ENCODE data around the gene PRXL2A. TPM values are rescaled to one million over a fixed set of nuclear protein-coding genes. Genes with fewer than 3 reads are reported as not detected.
"Not testable (repeated sequence)": the region's sequence is repeated elsewhere in the genome, so short reads cannot be mapped to it uniquely, and the experiment has no call there.

The PRXL2A gene, protein sequence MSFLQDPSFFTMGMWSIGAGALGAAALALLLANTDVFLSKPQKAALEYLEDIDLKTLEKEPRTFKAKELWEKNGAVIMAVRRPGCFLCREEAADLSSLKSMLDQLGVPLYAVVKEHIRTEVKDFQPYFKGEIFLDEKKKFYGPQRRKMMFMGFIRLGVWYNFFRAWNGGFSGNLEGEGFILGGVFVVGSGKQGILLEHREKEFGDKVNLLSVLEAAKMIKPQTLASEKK
- 1.3 TPM for total RNA-seq (2013)
- polyA plus RNA-seq = 1 to 10 TPM in 2 of 3 donors, under 1 TPM in 1; 0.61 to 4.1 (median 3.4) TPM
- 0.24 and 0.28 TPM in 2 replicates for polyA minus RNA-seq
- 0.23 to 11.2 (median 1.8) reads per million in 11 experiments for total RNA-seq

DNA sequence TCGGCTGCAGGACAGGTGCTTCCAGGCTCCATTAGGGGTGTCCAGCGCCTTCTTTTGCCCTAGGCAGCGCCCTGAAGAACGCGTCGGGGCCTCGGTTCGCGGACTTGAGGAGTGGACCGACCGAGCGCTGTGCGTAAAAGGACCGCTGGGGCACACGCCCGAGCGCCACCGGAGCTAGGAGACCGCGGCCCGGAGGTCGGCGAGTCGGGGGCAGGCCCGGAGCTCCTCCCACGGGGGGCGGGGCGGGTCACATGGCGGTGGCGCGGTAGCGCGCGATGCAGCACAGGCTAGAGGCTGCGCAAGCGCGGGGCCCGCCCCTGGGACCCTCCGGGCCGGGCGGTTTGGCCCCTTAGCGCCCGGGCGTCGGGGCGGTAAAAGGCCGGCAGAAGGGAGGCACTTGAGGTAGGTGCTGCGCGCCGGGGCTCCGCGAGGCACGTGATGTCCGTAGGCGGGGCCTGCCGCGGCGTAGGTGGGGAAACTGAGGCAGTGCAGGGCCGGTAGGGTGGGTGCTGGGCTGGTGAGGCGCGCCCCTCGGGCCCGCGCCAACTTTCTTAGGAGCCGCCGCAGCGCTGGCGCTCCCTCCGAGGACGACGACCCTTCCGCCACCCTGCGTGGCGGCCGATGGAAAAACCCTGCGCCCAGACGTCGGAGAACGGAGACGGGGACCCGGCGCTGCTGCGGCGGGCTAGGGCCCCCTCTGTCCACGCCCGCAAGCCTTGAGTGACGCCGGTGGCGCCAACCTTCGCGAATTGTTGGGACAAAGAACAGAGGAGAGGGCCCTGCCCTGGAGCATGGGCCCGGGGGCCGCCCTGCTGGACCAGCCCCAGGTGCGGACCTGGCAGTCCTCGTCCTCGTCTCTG, at the start of gene PRXL2A:
Gene PRXL2A (plus strand): TSS at position 310 of the 860 bp plus-strand sequence. CDS start 11,917 bp downstream, outside the sequence.
- TF ChIP-seq, protein P1, sequence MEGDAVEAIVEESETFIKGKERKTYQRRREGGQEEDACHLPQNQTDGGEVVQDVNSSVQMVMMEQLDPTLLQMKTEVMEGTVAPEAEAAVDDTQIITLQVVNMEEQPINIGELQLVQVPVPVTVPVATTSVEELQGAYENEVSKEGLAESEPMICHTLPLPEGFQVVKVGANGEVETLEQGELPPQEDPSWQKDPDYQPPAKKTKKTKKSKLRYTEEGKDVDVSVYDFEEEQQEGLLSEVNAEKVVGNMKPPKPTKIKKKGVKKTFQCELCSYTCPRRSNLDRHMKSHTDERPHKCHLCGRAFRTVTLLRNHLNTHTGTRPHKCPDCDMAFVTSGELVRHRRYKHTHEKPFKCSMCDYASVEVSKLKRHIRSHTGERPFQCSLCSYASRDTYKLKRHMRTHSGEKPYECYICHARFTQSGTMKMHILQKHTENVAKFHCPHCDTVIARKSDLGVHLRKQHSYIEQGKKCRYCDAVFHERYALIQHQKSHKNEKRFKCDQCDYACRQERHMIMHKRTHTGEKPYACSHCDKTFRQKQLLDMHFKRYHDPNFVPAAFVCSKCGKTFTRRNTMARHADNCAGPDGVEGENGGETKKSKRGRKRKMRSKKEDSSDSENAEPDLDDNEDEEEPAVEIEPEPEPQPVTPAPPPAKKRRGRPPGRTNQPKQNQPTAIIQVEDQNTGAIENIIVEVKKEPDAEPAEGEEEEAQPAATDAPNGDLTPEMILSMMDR (IDR thresholded peaks at IDR 0.05) = no peak
- intact Hi-C loops (cut with micrococcal nuclease) = no loop called here
- no peak within 1 kb of the TSS for H3K27ac ChIP-seq (ENCODE audit: low read depth in 1 of 2, low read length in 2 of 2)

DNA sequence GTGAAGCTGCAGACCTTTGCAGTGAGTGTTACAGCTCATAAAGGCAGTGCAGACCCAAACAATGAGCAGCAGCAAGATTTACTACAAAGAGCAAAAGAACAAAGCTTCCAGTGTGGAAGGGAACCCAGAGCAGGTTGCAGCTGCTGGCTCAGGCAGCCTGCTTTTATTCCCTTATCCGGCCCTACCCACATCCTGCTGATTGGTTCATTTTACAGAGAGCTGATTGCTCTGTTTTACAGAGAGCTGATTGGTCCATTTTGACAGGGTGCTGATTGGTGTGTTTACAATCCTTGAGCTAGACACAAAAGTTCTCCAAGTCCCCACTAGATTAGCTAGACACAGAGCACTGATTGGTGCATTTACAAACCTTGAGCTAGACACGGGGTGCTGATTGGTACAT, 49.4 kb upstream of the PRXL2A start:
- H3K79me2 ChIP-seq (ENCODE audit: insufficient read depth, low read length); H3K4me3 ChIP-seq (replicated peaks in 1 of 3; ENCODE audit: low read depth in 2 of 3, low read length in 3 of 3); H3K9me3 ChIP-seq (replicated peaks in 1 of 2; ENCODE audit: control insufficient read depth in 1 of 2, insufficient read depth in 1 of 2, low read length in 2 of 2); H2AFZ ChIP-seq (ENCODE audit: insufficient read depth, low read depth, low read length, poor library complexity, severe bottlenecking); H3K4me3 Mint-ChIP-seq; intact Hi-C loops (cut with micrococcal nuclease); H3K36me3 ChIP-seq (replicated peaks in 1 of 2; ENCODE audit: control insufficient read depth in 1 of 2, insufficient read depth in 2 of 2, low read length in 2 of 2); H3K27ac ChIP-seq (ENCODE audit: low read depth in 1 of 2, low read length in 2 of 2); H3K9ac ChIP-seq (ENCODE audit: insufficient read depth, low read length, poor library complexity, severe bottlenecking); H3K4me2 ChIP-seq (replicated peaks; ENCODE audit: extremely low read depth, low read length, poor library complexity, severe bottlenecking); H3K36me3 Mint-ChIP-seq; H3K27ac Mint-ChIP-seq; DNase-seq; H4K20me1 ChIP-seq (ENCODE audit: insufficient read depth, low read length): not testable (repeated sequence)
- peaks cover 0 to 17% (median 2%) of the 10 kb centered on the region in 7 donors for H3K9me3 Mint-ChIP-seq
- no CpG with 5 or more reads among the region's 2 CpGs for WGBS (ENCODE audit: insufficient coverage)
- H3K4me1 Mint-ChIP-seq = peaks cover 16% of the 10 kb centered on the region
- peaks cover 27 to 33% (median 31%) of the 10 kb centered on the region in 3 donors for H3K27me3 Mint-ChIP-seq (ENCODE audit: low read depth in 3 of 3)
- H3K27me3 ChIP-seq (ENCODE audit: control insufficient read depth in 2 of 2, insufficient read depth in 2 of 2, low read length in 2 of 2) = peaks cover 9 to 26% of the 10 kb centered on the region in 2 donors
- peaks cover 13 to 15% of the 10 kb centered on the region in 2 donors for H3K4me1 ChIP-seq (ENCODE audit: control insufficient read depth in 1 of 2, insufficient read depth in 2 of 2, low read length in 2 of 2)

More for the DNA sequence above, at the start of gene PRXL2A:
- Mint-ChIP-seq H3K27ac (peak within 1 kb of the TSS in 2 of 7 donors; percentile 10 to 47), H3K9me3 (peaks cover 0 to 3% (median 0%) of the 10 kb centered on the region in 7 donors), H3K36me3 (peaks cover 0 to 10% of the 10 kb centered on the region in 2 donors), H3K27me3 (ENCODE audit: low read depth in 3 of 3) (peaks cover 32 to 35% (median 34%) of the 10 kb centered on the region in 3 donors), H3K4me3 (peak within 1 kb of the TSS; percentile 85 to 96), H3K4me1 (peaks cover 22% of the 10 kb centered on the region)
- Histone ChIP-seq H3K4me3 (replicated peaks in 1 of 3; ENCODE audit: low read depth in 2 of 3, low read length in 3 of 3) (peak within 1 kb of the TSS; percentile 47 to 87 (median 62)), H3K9ac (ENCODE audit: insufficient read depth, low read length, poor library complexity, severe bottlenecking) (peak within 1 kb of the TSS; percentile 62), H3K79me2 (ENCODE audit: insufficient read depth, low read length) (no peaks in the 10 kb centered on the region), H4K20me1 (ENCODE audit: insufficient read depth, low read length) (no peaks in the 10 kb centered on the region), H3K36me3 (replicated peaks in 1 of 2; ENCODE audit: control insufficient read depth in 1 of 2, insufficient read depth in 2 of 2, low read length in 2 of 2) (no peaks in the 10 kb centered on the region), H3K27me3 (ENCODE audit: control insufficient read depth in 2 of 2, insufficient read depth in 2 of 2, low read length in 2 of 2) (peaks cover 0 to 28% of the 10 kb centered on the region in 2 donors), H3K4me1 (ENCODE audit: control insufficient read depth in 1 of 2, insufficient read depth in 2 of 2, low read length in 2 of 2) (peaks cover 19 to 30% of the 10 kb centered on the region in 2 donors), H2AFZ (ENCODE audit: insufficient read depth, low read depth, low read length, poor library complexity, severe bottlenecking) (peak within 1 kb of the TSS; percentile 92), H3K9me3 (replicated peaks in 1 of 2; ENCODE audit: control insufficient read depth in 1 of 2, insufficient read depth in 1 of 2, low read length in 2 of 2) (no peaks in the 10 kb centered on the region), H3K4me2 (replicated peaks; ENCODE audit: extremely low read depth, low read length, poor library complexity, severe bottlenecking) (peak within 1 kb of the TSS; percentile 93)
- under 1% methylated on average over 96 of the region's 96 CpGs for WGBS (ENCODE audit: insufficient coverage)
- DNase-seq = peak; percentile 32 to 44 (median 43)
